ENCODE data around the gene UCK1.

- no peak for TF ChIP-seq EZH2phosphoT487 (conservative IDR thresholded peaks at IDR 0.05; ENCODE audit: low read length)
- TF ChIP-seq, protein P1, sequence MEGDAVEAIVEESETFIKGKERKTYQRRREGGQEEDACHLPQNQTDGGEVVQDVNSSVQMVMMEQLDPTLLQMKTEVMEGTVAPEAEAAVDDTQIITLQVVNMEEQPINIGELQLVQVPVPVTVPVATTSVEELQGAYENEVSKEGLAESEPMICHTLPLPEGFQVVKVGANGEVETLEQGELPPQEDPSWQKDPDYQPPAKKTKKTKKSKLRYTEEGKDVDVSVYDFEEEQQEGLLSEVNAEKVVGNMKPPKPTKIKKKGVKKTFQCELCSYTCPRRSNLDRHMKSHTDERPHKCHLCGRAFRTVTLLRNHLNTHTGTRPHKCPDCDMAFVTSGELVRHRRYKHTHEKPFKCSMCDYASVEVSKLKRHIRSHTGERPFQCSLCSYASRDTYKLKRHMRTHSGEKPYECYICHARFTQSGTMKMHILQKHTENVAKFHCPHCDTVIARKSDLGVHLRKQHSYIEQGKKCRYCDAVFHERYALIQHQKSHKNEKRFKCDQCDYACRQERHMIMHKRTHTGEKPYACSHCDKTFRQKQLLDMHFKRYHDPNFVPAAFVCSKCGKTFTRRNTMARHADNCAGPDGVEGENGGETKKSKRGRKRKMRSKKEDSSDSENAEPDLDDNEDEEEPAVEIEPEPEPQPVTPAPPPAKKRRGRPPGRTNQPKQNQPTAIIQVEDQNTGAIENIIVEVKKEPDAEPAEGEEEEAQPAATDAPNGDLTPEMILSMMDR (IDR thresholded peaks at IDR 0.05; ENCODE audit: insufficient read depth, low read length, poor library complexity, severe bottlenecking), result no peak
Measured at GRCh38 chr9:131487001-131487400, 44.1 kb downstream of the UCK1 start.
